Choroid plexus epithelial cell (primary cell): ENCODE results near the gene ORAI1.

Source experiments
- DNase-seq: peaks from one replicate; pipeline ENCODE4 v3.0.0-alpha.2; 2010; ENCODE audit warnings: low read depth
- H3K4me3 ChIP-seq: 2 replicates; pipeline ENCODE4 v1.5.1; 2011; ENCODE audit warnings: low read depth, mild to moderate bottlenecking, control low read depth, low read length, moderate library complexity
- TF ChIP-seq, protein P1 (sequence below): conservative IDR thresholded peaks from 2 replicates; pipeline ENCODE4 v1.5.1; 2011; ENCODE audit warnings: low read depth, mild to moderate bottlenecking, control low read depth, inconsistent platforms, low read length, moderate library complexity

ORAI1 gene

DNA sequence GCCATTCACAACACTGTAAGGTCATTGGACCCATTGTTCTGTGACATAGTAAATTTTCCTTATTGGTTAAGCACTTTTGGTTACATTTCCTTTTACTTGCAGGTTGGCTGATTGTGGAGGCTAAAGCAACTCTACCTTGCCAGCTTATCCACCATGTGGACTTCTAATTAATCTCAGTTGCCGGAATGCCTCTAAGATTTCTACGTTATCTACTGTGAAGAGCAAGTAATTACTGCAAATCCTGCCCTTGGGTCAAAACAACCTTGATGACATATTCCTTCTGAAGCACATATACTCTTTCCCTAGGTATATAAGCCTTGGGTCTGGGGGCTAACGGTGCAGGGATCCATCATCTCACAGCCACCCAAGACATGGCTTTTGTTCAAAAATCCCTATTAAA, 62.6 kb downstream of the ORAI1 start:
- no peak overlapping the region for H3K4me3 ChIP-seq
- DNase-seq: no peak
- TF ChIP-seq, protein P1, sequence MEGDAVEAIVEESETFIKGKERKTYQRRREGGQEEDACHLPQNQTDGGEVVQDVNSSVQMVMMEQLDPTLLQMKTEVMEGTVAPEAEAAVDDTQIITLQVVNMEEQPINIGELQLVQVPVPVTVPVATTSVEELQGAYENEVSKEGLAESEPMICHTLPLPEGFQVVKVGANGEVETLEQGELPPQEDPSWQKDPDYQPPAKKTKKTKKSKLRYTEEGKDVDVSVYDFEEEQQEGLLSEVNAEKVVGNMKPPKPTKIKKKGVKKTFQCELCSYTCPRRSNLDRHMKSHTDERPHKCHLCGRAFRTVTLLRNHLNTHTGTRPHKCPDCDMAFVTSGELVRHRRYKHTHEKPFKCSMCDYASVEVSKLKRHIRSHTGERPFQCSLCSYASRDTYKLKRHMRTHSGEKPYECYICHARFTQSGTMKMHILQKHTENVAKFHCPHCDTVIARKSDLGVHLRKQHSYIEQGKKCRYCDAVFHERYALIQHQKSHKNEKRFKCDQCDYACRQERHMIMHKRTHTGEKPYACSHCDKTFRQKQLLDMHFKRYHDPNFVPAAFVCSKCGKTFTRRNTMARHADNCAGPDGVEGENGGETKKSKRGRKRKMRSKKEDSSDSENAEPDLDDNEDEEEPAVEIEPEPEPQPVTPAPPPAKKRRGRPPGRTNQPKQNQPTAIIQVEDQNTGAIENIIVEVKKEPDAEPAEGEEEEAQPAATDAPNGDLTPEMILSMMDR: no peak

- TF ChIP-seq, protein P1: no peak
- H3K4me3 ChIP-seq: no peak overlapping the region
- DNase-seq: no peak
These were observed 63.1 kb downstream of the ORAI1 start for GRCh38 chr12:121689430-121689829.
